OCI-LY1 (cell line): ENCODE measurements around the gene MAGEA9B.
"Not testable (repeated sequence)": the region's sequence is repeated elsewhere in the genome, so short reads cannot be mapped to it uniquely, and the experiment has no call there.

ENCODE experiments used
- CTCF ChIP-seq: fragments of 200-600 bp; sonication (generic), shearing (Covaris generic); IDR thresholded peaks from 2 replicates; pipeline ENCODE4 v1.5.1; 2017; ENCODE audit warnings: mild to moderate bottlenecking, antibody characterized with exemption, low read length, moderate library complexity, mixed read lengths
- EZH2 ChIP-seq: fragments of 200-600 bp; sonication (generic), shearing (Covaris generic); IDR thresholded peaks from 2 replicates; pipeline ENCODE4 v1.8.0; 2017; ENCODE audit warnings: borderline replicate concordance, mixed run types, mild to moderate bottlenecking, antibody characterized with exemption, low read length, moderate library complexity, mixed read lengths

- not testable (repeated sequence) for TF ChIP-seq CTCF, EZH2
Measured at GRCh38 chrX:149532868-149533267, 54.4 kb downstream of the MAGEA9B start.
